GM18870 (cell line): ENCODE measurements around the gene HS6ST1.

ENCODE experiments used
- ATAC-seq: cut with Tn5 transposase; IDR thresholded peaks from one replicate; pipeline ENCODE4 v1.9.1; 2021; ENCODE audit warnings: moderate library complexity; ENCODE audit not compliant: unreplicated experiment

HS6ST1 gene

GRCh38 chr2:128284037-128284441, 34.6 kb downstream of the HS6ST1 start:
- ATAC-seq, result no peak

GRCh38 chr2:128282976-128283810, 35.5 kb downstream of the HS6ST1 start:
- no peak for ATAC-seq

DNA sequence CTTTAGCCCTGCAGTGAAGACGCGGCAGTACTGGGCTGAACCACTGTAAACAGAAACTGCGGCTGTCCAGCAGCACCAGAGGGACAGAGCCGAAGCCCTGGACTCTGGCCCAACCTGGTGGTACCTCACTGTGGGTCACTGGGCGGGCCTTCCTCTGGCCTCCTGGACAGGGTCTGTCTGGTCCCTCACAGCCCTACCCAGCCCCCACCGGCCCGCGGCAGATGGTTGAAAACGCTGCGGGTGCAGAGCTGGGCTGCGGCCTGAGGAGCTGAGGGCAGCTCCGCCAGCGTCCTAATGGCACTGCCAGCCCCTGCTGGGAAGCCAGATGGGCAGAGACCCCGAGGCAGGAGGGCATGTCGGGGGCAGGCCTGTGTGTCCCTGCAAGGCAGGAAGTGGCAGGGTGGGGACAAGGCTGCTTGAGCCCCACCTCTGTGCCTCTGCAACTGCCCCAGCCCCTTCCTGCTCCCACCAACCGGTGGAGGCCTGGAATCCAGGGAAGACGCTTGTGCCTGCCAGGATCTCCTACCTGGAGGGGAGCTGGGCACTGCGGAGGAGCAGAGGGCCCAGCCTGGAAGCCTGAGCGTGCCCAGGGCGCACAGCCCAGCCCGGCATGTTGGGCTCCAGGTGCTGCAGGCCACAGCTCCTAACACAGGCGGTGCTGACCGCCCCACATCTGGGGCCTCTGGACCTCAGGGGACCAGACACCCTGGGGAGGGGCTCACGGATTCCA, 36.3 kb downstream of the HS6ST1 start:
- ATAC-seq, result no peak

DNA sequence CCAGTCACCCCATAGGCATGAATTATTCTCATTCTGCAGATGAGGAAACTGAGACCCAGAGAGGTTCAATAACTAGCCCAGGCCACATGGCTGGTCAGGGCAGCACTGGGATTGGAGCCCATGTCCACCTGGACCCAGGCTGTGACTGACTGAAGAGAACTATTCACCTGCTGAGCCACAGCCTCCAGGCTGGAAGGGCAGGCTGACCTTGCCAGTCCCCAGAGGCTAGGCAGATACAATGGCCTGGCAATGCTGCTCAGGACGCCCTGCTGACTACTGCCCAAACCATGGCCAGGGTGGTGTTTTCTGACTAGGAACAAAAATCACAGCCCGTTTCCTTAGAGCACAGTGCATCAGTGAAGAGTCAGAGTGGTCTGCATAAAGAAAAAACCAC, 36.8 kb downstream of the HS6ST1 start:
- no peak for ATAC-seq

GRCh38 chr2:128280901-128281321, 37.8 kb downstream of the HS6ST1 start:
- ATAC-seq, result no peak

- no peak for ATAC-seq
These were observed 38.4 kb downstream of the HS6ST1 start for GRCh38 chr2:128280158-128280871.

GRCh38 chr2:128279786-128280157, 38.9 kb downstream of the HS6ST1 start:
- ATAC-seq, result no peak

DNA sequence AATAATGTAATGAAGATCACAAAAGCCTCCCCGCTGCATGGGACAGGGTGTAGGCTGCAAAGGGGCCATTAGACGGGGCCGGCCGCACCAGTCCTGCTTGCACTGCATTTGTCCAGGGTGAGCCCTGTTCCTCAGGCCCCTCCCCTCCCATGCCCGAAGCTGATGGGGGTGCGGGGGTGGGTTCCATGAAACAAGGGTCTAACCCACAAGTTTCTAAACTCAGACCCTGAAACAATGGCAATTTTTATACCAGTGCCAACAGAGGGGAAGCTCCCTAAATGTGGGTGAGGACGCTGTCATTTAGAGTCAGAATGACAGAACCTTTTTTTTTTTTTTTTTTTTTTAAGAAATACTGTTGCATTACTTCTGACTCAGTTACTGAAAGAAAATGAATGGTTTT, 39.7 kb downstream of the HS6ST1 start:
- no peak for ATAC-seq

DNA sequence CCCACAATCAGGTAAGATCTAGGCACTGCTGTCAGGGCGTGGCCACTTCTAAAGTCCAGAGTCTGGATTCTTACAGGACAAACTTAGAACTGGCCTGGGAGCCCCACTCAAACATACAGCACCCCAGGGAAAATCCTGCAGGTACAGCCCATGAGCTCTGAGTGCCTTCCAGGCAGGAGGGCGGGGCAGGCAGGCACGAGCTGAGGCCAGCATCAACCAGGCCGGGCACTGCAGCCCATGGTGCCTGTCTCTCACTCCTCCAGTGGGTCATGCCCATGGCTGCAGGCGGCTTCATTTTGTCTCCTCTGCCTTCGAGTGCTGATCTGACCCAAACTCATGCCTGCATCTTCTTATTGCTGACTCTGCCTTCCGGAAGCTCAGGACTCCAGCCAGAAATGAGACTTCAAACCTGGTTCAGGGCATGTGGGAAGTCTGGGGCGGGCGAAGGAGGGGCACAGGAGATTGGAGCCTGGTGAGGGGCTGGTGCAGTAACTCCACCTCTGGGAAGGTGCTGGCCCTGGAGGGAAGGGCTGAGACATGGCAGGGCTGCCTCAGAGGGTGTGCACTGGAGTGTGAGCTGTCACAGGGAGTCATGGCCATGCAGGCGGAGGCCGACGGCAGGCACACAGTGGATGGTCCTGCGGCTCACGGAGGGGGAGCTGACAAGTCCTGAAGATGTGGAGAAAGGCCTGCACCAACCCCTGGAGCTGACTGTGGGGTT, 40.5 kb downstream of the HS6ST1 start:
- no peak for ATAC-seq

DNA sequence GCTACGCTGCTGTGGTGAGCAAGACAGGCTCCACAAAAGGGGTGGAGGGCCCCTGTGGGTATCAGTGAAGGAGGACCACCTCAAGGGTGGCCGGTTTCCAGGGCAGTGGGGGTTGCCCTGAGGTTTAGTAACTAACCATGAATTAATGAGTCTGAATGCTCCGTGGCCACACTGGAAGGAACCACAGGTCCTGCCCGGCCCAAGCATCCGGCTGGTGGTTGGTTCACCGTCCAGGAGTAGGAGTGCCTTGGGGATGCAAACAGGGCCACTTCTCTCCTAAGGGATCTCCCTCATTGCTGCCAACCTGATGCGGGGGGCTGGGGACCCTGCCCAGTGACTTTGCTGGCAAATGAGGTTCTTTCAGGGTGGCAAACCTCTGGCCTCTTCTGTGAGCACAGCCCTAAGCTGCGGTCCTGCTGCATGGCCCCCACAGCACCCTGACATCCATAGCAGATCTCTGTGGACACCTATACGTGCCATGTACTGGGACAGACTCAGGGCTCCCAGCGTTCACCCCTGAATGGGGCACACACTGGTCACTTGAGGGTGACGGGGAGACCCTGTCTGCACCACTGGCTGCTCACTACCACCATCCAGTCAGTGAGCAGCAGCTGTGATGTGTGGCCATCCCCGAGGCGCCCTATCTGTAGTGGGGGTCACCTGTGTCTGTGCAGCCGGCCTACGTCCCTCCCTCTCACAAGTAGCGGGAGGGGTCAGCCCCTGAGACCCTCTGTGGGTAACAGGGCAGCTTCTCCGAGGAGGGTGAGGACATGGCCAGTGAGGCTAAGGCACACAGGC, 41.6 kb downstream of the HS6ST1 start:
- ATAC-seq, result no peak

GRCh38 chr2:128275498-128276045, 43.1 kb downstream of the HS6ST1 start:
- ATAC-seq, result no peak

GRCh38 chr2:128274218-128274617, 44.5 kb downstream of the HS6ST1 start:
- no peak for ATAC-seq

GRCh38 chr2:128273469-128274081, 45.1 kb downstream of the HS6ST1 start:
- no peak for ATAC-seq

DNA sequence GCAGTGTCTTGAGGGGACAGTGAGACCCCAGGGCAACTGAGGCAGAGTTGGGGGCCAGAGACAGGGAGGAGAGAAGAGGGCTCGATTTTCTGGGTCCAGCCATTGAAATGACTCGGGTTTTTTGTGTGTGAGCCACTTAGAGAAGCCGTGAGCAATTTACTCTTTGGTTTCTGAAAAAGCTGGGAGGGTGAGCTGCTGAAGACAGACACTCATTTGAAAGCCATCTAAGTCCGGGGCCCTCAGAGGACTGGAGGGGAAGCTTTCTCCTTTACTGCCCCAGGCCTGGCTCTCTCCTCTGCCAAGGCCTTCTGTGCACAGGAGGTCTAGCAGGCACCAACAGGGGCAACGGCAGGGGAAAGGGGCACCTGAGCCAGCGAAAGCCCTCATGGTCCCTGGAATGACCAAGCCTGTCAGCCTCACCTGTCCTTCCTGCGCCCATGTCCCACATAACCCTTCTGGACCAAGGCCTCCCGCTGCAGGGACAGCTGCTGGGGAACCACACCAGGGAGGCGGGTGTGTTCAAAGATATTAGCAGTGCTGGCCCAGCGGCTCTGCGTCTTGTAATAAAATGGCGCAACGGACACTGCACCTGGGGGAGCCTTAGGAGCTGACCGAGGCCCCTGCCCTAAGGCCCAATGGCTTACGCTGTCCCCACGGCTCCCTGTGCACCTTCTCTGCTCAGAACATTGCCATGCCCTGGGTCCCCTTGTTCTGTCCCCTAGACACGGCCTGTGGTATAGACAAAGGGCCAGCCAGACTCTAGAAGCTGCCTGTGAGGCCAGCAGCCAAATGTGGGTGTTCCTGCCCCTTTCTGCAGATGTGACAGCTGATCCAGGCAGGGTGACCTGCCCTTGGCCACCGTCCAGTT, 45.8 kb downstream of the HS6ST1 start:
- ATAC-seq, result no peak

DNA sequence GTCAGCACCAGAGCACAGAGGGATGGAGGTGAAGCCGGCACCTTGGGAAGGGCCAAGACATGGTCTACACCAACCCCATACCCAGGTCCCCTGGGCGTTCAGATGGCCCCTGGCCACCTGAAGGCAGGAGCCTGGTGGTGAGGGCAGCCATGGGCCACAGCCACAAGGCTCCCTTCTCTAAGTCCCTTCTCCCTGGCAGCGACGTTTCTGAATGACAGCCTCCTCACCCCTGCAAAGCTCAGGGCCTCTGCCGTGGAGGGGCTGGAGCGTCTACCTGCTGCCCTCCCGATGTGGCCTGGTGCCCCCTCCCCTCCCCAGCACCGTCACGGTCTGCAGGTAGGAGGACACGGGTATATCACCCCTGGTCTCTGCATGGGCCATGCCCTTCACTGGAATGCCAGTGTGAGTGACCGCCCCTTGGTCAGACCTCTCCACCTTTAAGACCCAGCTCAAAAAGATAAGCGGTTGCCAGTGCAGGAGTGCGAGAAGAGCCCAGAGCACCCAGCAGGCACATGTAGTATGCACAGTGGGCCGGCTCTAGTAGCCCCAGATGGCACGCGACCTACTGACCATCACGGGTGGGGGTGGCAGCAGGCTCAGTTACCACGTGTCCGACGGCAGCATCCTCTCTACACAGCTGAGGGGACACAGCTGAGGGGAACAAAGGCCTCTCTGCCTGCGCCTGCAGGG, 46.6 kb downstream of the HS6ST1 start:
- ATAC-seq, result no peak

DNA sequence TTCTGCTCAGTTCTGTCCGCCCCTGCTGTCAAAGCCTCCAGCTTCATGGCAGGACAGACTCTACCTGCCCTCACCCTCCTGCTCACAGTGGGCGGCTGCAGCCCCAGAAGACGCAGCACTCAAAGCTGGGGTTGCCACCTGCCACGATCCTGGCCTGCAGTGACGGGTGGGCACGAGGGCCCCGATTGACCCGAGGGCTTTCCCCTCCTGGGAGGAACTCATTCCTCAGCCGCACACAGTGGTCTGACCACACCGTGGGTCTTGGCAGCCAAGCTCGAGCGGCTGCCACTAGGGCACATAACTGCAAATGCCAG, 47.1 kb downstream of the HS6ST1 start:
- no peak for ATAC-seq

DNA sequence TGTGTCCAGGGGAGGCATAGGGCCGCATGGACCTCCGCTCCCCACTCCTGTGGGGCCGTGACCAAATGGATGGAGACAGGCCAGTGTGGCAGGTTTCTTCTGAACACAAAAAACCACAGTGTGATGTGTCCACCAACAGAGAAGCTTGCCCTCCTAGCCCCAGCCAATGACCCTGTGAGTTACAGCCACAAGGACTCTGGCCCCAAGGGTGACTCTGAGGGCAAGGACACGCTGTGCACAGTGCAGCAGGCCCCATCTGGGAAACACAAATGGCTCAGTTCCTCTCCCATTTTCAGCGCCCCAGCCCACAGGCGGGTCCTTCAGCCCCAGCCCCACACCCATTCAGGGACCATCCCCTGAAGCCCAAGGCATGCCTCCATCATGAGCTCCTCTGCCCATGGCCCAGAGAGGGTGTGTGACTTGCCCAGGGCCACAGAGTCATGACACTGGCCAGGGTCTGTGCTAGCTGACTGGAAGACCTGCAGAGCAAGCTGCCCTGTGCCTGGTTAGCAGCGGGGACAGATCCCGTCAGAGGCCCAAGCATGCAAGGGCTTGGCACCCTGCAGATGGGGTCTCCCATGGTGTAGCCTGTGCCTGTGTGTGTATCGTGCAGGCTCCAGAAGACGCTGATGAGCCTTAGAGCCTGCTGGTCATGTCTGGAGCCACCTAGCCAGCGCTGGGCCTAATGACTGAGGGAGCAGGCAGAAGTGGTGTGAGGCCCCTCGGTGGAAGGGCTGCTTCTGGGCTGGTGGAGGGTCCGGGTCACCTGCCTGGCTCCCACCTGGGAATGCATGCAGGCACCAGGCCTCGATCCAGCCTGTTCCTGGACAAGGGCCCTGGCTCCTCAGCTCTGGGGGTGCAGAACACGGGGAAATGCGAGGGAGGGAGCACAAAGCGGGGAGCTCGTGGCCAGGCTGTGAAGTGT, 47.7 kb downstream of the HS6ST1 start:
- ATAC-seq, result no peak
